ENCODE measurements around the gene CPSF4.

Gene CPSF4

DNA sequence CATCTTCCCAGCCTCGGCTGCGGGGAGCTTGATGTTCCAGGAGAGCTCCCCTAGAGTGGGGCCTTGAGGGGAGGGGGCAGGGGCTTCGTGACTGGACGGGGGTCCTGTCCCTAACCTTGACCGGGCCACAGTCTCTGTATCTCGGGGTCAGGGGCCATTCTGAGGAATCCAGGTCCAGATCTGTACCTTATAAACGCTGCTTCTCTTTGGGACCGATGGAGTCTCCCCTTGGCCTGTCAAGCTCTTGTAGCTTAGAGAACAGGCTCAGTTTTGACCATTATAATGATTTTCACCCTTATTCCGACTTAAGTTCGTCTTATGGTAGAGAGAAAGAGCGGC is 66.5 kb downstream of the CPSF4 start:
- peak; percentile 14 for DNase-seq (ENCODE audit: low read depth)
- TF ChIP-seq, protein P1, sequence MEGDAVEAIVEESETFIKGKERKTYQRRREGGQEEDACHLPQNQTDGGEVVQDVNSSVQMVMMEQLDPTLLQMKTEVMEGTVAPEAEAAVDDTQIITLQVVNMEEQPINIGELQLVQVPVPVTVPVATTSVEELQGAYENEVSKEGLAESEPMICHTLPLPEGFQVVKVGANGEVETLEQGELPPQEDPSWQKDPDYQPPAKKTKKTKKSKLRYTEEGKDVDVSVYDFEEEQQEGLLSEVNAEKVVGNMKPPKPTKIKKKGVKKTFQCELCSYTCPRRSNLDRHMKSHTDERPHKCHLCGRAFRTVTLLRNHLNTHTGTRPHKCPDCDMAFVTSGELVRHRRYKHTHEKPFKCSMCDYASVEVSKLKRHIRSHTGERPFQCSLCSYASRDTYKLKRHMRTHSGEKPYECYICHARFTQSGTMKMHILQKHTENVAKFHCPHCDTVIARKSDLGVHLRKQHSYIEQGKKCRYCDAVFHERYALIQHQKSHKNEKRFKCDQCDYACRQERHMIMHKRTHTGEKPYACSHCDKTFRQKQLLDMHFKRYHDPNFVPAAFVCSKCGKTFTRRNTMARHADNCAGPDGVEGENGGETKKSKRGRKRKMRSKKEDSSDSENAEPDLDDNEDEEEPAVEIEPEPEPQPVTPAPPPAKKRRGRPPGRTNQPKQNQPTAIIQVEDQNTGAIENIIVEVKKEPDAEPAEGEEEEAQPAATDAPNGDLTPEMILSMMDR (IDR thresholded peaks at IDR 0.05; ENCODE audit: insufficient read depth, low read depth, low read length, missing control alignments): no peak
- H3K4me3 ChIP-seq (ENCODE audit: low read length): peak overlapping the region; percentile 94
